Sigmoid colon (tissue), 7 donors: Measurements from ENCODE around the gene LMF2. TPM values are rescaled to one million over a fixed set of nuclear protein-coding genes. Genes with fewer than 3 reads are reported as not detected.

Experiments
- DNase-seq: peaks from one replicate; pipeline ENCODE4 v3.0.0-alpha.2; 2019
- H3K27ac ChIP-seq, 4 donors: fragments of 200-600 bp; sonication (generic); one replicate each; pipeline ENCODE4 v1.5.1; 2016 to 2019; ENCODE audit warnings: mild to moderate bottlenecking in 1 of 4
- H3K27me3 ChIP-seq, 3 donors: fragments of 200-600 bp; sonication (generic); one replicate each; pipeline ENCODE4 v1.5.1; 2019; ENCODE audit warnings: mild to moderate bottlenecking in 1 of 3
- H3K36me3 ChIP-seq, 4 donors: fragments of 200-600 bp; sonication (generic); one replicate each; pipeline ENCODE4 v1.5.1; 2016 to 2019
- H3K4me1 ChIP-seq, 4 donors: fragments of 200-600 bp; sonication (generic); one replicate each; pipeline ENCODE4 v1.5.1; 2017 to 2019
- H3K4me3 ChIP-seq, 4 donors: fragments of 200-600 bp; sonication (generic); one replicate each; pipeline ENCODE4 v1.5.1; 2017 to 2019; ENCODE audit warnings: mild to moderate bottlenecking in 2 of 4, moderate library complexity in 1 of 4
- H3K9me3 ChIP-seq, 4 donors: fragments of 200-600 bp in 3 of 4; sonication (generic) in 3 of 4; one replicate each; pipeline versions ENCODE4 v1.5.1 to v1.6.1; 2013 to 2019
- CTCF ChIP-seq, 4 experiments: fragments of 450-650 bp in 3 of 4; fragments of 200-600 bp in 1 of 4; IDR thresholded peaks; one replicate each; pipeline ENCODE4 v1.5.1; 2016 to 2019; ENCODE audit warnings: antibody characterized with exemption in 4 of 4, mild to moderate bottlenecking in 3 of 4, moderate library complexity in 2 of 4
- EP300 ChIP-seq, 4 donors: sonication (generic); formaldehyde crosslinking; IDR thresholded peaks; one replicate each; pipeline ENCODE4 v1.6.1; 2017; ENCODE audit warnings: antibody characterized with exemption in 4 of 4
- POLR2A ChIP-seq, 2 donors: fragments of 450-650 bp; IDR thresholded peaks; one replicate each; pipeline ENCODE4 v1.6.1; 2016; ENCODE audit warnings: antibody characterized with exemption in 2 of 2, mild to moderate bottlenecking in 2 of 2, moderate library complexity in 2 of 2
- POLR2AphosphoS5 ChIP-seq, 4 donors: sonication (generic); formaldehyde crosslinking; IDR thresholded peaks; one replicate each; pipeline ENCODE4 v1.6.1; 2017; ENCODE audit warnings: antibody characterized with exemption in 4 of 4
- WGBS, 2 donors: extraction: QIAGEN DNeasy Blood & Tissue Kit; methylation state at CpG; one replicate each; pipeline ENCODE4 v1.1.7; 2013; 5-methylcytosine and 5-hydroxymethylcytosine counted together
- intact Hi-C: fragments of 100-400 bp; cut with DNase I; formaldehyde crosslinking; loops from one replicate; pipeline ENCODE4 v1.15.1; 2023
- polyA plus RNA-seq, 3 donors: library from polyadenylated mRNA; stranded (reverse); fragments of 200-250 nt; gene quantifications; one replicate each; pipeline ENCODE4 v1.2.3, GENCODE V29; 2013
- total RNA-seq, 4 donors: library from RNA; depleted of rRNA; stranded (reverse); fragments of >200 nt; gene quantifications; one replicate each; pipeline ENCODE4 v1.1.0, GENCODE V29; 2016
- donor health status: healthy with polysubstance abuse.
- donor health status: Bipolar disorder and iron deficiency.
- donor health status: healthy.

Gene LMF2
- total and polyA plus RNA-seq, 7 donors, result 7.2 to 61.1 (median 41.4) TPM

- intact Hi-C loops, result no loop called here
- no peak for TF ChIP-seq POLR2A (IDR thresholded peaks at IDR 0.05)
- no peak for TF ChIP-seq POLR2AphosphoS5 (IDR thresholded peaks at IDR 0.05)
- TF ChIP-seq EP300 (IDR thresholded peaks at IDR 0.05), result no peak
- no peak for TF ChIP-seq CTCF (IDR thresholded peaks at IDR 0.05)
- H3K27ac ChIP-seq, result no peak overlapping the region
- no peak overlapping the region for H3K4me3 ChIP-seq
- 83 to 92% methylated on average over 8 of the region's 8 CpGs for WGBS, 2 donors
- peak; percentile 68 for DNase-seq
- H3K4me1 ChIP-seq, result peaks cover 0 to 16% (median 7%) of the 10 kb centered on the region in 4 donors
- no peaks in the 10 kb centered on the region for H3K36me3 ChIP-seq
- peaks cover 35 to 85% (median 54%) of the 10 kb centered on the region in 3 donors for H3K27me3 ChIP-seq
- H3K9me3 ChIP-seq, result no peaks in the 10 kb centered on the region
Measured at GRCh38 chr22:50483556-50483955, 23.9 kb downstream of the LMF2 start.

DNA sequence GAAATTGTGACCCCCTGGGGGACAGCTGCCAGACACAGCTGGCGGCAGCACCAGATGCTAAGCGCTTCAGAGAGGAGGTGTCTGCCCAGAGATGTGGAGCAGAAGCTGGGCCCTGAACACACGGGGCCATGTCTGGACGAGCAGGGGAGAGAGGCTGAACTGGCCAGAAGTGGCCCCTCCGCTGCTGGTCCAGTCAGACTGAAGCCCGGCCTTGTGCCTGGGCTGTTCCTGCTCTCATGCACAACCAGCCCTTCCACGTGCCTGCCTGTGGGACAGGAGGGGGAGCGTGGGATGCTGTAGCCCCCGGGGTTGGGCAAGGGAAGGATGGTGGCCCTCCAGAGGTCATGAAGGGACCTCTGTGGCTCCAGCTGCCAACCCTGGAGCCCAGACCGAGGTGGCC lies 24.4 kb downstream of the LMF2 start:
- Histone ChIP-seq H3K4me3 (no peak overlapping the region), H3K27me3 (peaks cover 35 to 85% (median 54%) of the 10 kb centered on the region in 3 donors), H3K36me3 (no peaks in the 10 kb centered on the region), H3K4me1 (peaks cover 0 to 16% (median 7%) of the 10 kb centered on the region in 4 donors), H3K27ac (no peak overlapping the region), H3K9me3 (no peaks in the 10 kb centered on the region)
- no peak for DNase-seq
- no peak for TF ChIP-seq EP300 (IDR thresholded peaks at IDR 0.05)
- no peak for TF ChIP-seq POLR2A (IDR thresholded peaks at IDR 0.05)
- TF ChIP-seq CTCF (IDR thresholded peaks at IDR 0.05), result no peak
- TF ChIP-seq POLR2AphosphoS5 (IDR thresholded peaks at IDR 0.05), result no peak
- whole genome bisulfite sequencing, 2 donors, result 89 to 91% methylated on average over 10 of the region's 10 CpGs
- intact Hi-C loops, result no loop called here

- no peaks in the 10 kb centered on the region for H3K9me3 ChIP-seq
- peak overlapping the region in 3 of 4 donors; percentile 32 to 50 (median 34) for H3K4me3 ChIP-seq
- DNase-seq, result no peak
- no peaks in the 10 kb centered on the region for H3K36me3 ChIP-seq
- WGBS, 2 donors, result 64 to 76% methylated on average over 35 of the region's 35 CpGs
- no peak overlapping the region for H3K27ac ChIP-seq
- H3K4me1 ChIP-seq, result peaks cover 0 to 16% (median 7%) of the 10 kb centered on the region in 4 donors
- H3K27me3 ChIP-seq, result peaks cover 32 to 78% (median 54%) of the 10 kb centered on the region in 3 donors
- TF ChIP-seq EP300 (IDR thresholded peaks at IDR 0.05), result no peak
- no peak for TF ChIP-seq POLR2AphosphoS5 (IDR thresholded peaks at IDR 0.05)
- no peak for TF ChIP-seq POLR2A (IDR thresholded peaks at IDR 0.05)
- TF ChIP-seq CTCF (IDR thresholded peaks at IDR 0.05), result no peak
- intact Hi-C loops, result no loop called here
Measured at GRCh38 chr22:50482107-50483074, 25.1 kb downstream of the LMF2 start.

GRCh38 chr22:50481440-50482106 lies 25.9 kb downstream of the LMF2 start, which contains the start of gene ADM2:
Gene ADM2, plus strand, starts transcription at chr22:50481543. Its CDS starts 305 bp downstream, at chr22:50481848.
- Histone ChIP-seq H3K36me3 (no peaks in the 10 kb centered on the region), H3K4me1 (peaks cover 0 to 16% (median 7%) of the 10 kb centered on the region in 4 donors), H3K27ac (no peak within 1 kb of the TSS), H3K9me3 (no peaks in the 10 kb centered on the region), H3K27me3 (peaks cover 32 to 72% (median 54%) of the 10 kb centered on the region in 3 donors), H3K4me3 (peak within 1 kb of the TSS in 3 of 4 donors; percentile 32 to 50 (median 34))
- DNase-seq, result no peak
- intact Hi-C loops, result no loop called here
- WGBS, 2 donors, result 2 to 3% methylated on average over 70 of the region's 70 CpGs
- TF ChIP-seq POLR2AphosphoS5 (IDR thresholded peaks at IDR 0.05), result no peak
- no peak for TF ChIP-seq EP300 (IDR thresholded peaks at IDR 0.05)
- TF ChIP-seq POLR2A (IDR thresholded peaks at IDR 0.05), result no peak
- TF ChIP-seq CTCF (IDR thresholded peaks at IDR 0.05), result no peak
